ENCODE data around the gene TMEM258. TPM values are rescaled to one million over a fixed set of nuclear protein-coding genes. Genes with fewer than 3 reads are reported as not detected.

The TMEM258 gene
- polyA plus RNA-seq, 2 of the 4 experiments (the other 2 are of a cell fraction) = 257 to 280 TPM

DNA sequence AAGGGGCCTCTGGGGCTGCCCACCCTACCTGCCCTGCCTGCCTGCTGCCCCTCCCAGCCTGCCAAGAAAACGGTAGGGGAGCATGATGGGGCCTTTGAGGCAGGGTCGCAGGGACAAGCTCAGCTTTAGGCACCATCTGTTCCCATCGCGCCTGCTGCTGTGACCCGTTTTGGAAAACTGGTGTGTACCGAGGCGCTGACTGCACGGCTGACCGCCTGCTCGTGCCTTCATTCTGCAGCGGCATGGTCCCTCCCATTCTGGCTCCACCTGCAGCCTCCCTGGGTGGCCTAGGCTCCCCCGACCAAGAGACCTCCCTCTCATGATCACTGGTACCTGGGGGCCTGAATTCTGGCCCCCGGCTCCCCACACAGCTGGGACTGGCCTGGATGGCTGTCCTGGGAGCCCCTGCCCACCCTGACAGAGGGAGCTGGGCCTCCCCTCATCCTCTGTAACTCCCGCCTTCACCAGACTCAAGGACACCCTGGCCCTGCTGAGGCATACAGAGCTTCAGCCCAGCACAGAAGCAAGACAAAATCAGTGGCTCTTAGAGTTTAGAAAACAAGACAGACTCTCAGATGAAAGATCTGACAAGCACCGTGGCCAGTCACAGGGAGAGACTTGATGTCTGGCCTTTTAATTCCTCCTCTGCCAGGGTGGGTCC is 46.5 kb downstream of the TMEM258 start:
- 89% methylated on average over 13 of the region's 15 CpGs for WGBS (ENCODE audit: missing lambda C conversion rate)
- no peak for ATAC-seq
- no peak overlapping the region for H3K4me3 ChIP-seq
- no peaks in the 10 kb centered on the region for H3K9me3 ChIP-seq
- no peak overlapping the region for H3K4me2 ChIP-seq
- FAIRE-seq = no peak
- ChIA-PET POLR2A (no interaction called here), CTCF (interaction anchor here (0.9 to 11.1 kb wide), 11 partner anchors 9 to 362 kb away, joined by 3 to 156 read pairs (median 21); partner anchors contain the start of genes FEN1 and TMEM258)
- TF ChIP-seq RARB (CRISPR knock-in tag; IDR thresholded peaks at IDR 0.05) = no peak
- no peak for DNase-seq (ENCODE audit: low read depth in 1 of 2, low spot score in 1 of 2)
- H3K4me1 ChIP-seq = peaks cover 11% of the 10 kb centered on the region
- H3K27ac ChIP-seq = no peak overlapping the region

GRCh38 chr11:61744609-61745156 is 47.7 kb downstream of the TMEM258 start:
- FAIRE-seq (no peak), DNase-seq (ENCODE audit: low read depth in 1 of 2, low spot score in 1 of 2) (no peak), ATAC-seq (no peak)
- Histone ChIP-seq H3K4me1 (peaks cover 11% of the 10 kb centered on the region), H3K4me2 (no peak overlapping the region), H3K4me3 (no peak overlapping the region), H3K27ac (no peak overlapping the region), H3K9me3 (no peaks in the 10 kb centered on the region)
- POLR2A ChIA-PET = no interaction called here
- TF ChIP-seq CEBPB (IDR thresholded peaks at IDR 0.05) = no peak
- 90% methylated on average over 5 of the region's 10 CpGs for WGBS (ENCODE audit: missing lambda C conversion rate)
- CTCF ChIA-PET = interaction anchor here (0.9 to 11.1 kb wide), 8 partner anchors 8 to 363 kb away, joined by 3 to 156 read pairs (median 4); partner anchors contain the start of gene TMEM216

- POLR2A ChIA-PET = no interaction called here
- Histone ChIP-seq H3K4me2 (no peak overlapping the region), H3K4me1 (peaks cover 11% of the 10 kb centered on the region), H3K4me3 (no peak overlapping the region), H3K9me3 (no peaks in the 10 kb centered on the region), H3K27ac (no peak overlapping the region)
- no peak for ATAC-seq
- FAIRE-seq = no peak
- DNase-seq (ENCODE audit: low read depth in 1 of 2, low spot score in 1 of 2) = no peak
- TF ChIP-seq HOXB13 (CRISPR knock-in tag; IDR thresholded peaks at IDR 0.05; ENCODE audit: low read depth) (no peak), MAZ (IDR thresholded peaks at IDR 0.05; ENCODE audit: borderline replicate concordance, low read depth, low read length) (no peak), HOXA7 (CRISPR knock-in tag; IDR thresholded peaks at IDR 0.05) (no peak), RFX5 (IDR thresholded peaks at IDR 0.05) (no peak), NFE2L2 (conservative IDR thresholded peaks at IDR 0.05; ENCODE audit: low read length) (no peak), FOSB (CRISPR knock-in tag; IDR thresholded peaks at IDR 0.05) (no peak), ZSCAN20 (CRISPR knock-in tag; IDR thresholded peaks at IDR 0.05) (no peak), HOXB5 (CRISPR knock-in tag; IDR thresholded peaks at IDR 0.05) (no peak), EHF (CRISPR knock-in tag; IDR thresholded peaks at IDR 0.05) (no peak), CBX2 (IDR thresholded peaks at IDR 0.05; ENCODE audit: borderline replicate concordance, low read depth) (no peak), RARB (CRISPR knock-in tag; IDR thresholded peaks at IDR 0.05) (no peak), SMC3 (IDR thresholded peaks at IDR 0.05) (no peak), CHD4 (IDR thresholded peaks at IDR 0.05; ENCODE audit: borderline replicate concordance) (no peak), RAD21 (conservative IDR thresholded peaks at IDR 0.05 in 1 of 2, IDR thresholded peaks at IDR 0.05 in 1 of 2) (no peak), KDM5A (IDR thresholded peaks at IDR 0.05) (no peak), ZFP36 (IDR thresholded peaks at IDR 0.05; ENCODE audit: borderline replicate concordance, partially characterized antibody) (no peak)
- 93% methylated on average over 14 of the region's 20 CpGs for WGBS (ENCODE audit: missing lambda C conversion rate)
- CTCF ChIA-PET = interaction anchor here (0.7 to 11.1 kb wide), 12 partner anchors 7 to 364 kb away, joined by 3 to 156 read pairs (median 3); partner anchors contain the start of gene TMEM216
Observed at GRCh38 chr11:61744181-61744580, 48.2 kb downstream of the TMEM258 start.

- no peak overlapping the region for H3K4me3 ChIP-seq
- POLR2A ChIA-PET = no interaction called here
Observed at GRCh38 chr11:61743486-61744095, 48.8 kb downstream of the TMEM258 start.

More at GRCh38 chr11:61743486-61744095, 48.8 kb downstream of the TMEM258 start:
- DNase-seq (ENCODE audit: low read depth in 1 of 2, low spot score in 1 of 2) = no peak
- WGBS (ENCODE audit: missing lambda C conversion rate) = 92% methylated on average over 21 of the region's 42 CpGs
- TF ChIP-seq ESRRA (IDR thresholded peaks at IDR 0.05; ENCODE audit: borderline replicate concordance, low read length) (no peak), MAZ (IDR thresholded peaks at IDR 0.05; ENCODE audit: borderline replicate concordance, low read depth, low read length) (no peak), TP53 (CRISPR knock-in tag; IDR thresholded peaks at IDR 0.05) (no peak), CHD2 (IDR thresholded peaks at IDR 0.05; ENCODE audit: low read length, partially characterized antibody) (no peak), KDM1A (IDR thresholded peaks at IDR 0.05; ENCODE audit: low read depth) (no peak), TFCP2L1 (CRISPR knock-in tag; IDR thresholded peaks at IDR 0.05) (no peak), RARB (CRISPR knock-in tag; IDR thresholded peaks at IDR 0.05) (no peak), ELK1 (IDR thresholded peaks at IDR 0.05; ENCODE audit: low read depth, low read length) (no peak), HOXB13 (CRISPR knock-in tag; IDR thresholded peaks at IDR 0.05; ENCODE audit: low read depth) (no peak), ZC3H11A (IDR thresholded peaks at IDR 0.05) (no peak), HDAC2 (IDR thresholded peaks at IDR 0.05) (no peak), NPAS2 (CRISPR knock-in tag; IDR thresholded peaks at IDR 0.05; ENCODE audit: borderline replicate concordance) (no peak)
- CTCF ChIA-PET = interaction anchor here (0.7 to 11.1 kb wide), 13 partner anchors 7 to 364 kb away, joined by 3 to 156 read pairs (median 3); partner anchors contain the start of gene TMEM216
- ATAC-seq = no peak
- Histone ChIP-seq H3K4me1 (peaks cover 11% of the 10 kb centered on the region), H3K27ac (no peak overlapping the region), H3K9me3 (no peaks in the 10 kb centered on the region), H3K4me2 (no peak overlapping the region)
- FAIRE-seq = no peak

Data from A549 (cell line).